ENCODE results near the gene RNF38.

RNF38 gene

GRCh38 chr9:36345103-36345846 lies 54.8 kb downstream of the RNF38 start:
- no peak for ATAC-seq
- no peak for TF ChIP-seq ISL1 (CRISPR knock-in tag; IDR thresholded peaks at IDR 0.05)
- TF ChIP-seq GLIS3 (CRISPR knock-in tag; IDR thresholded peaks at IDR 0.05): no peak
- no peak for TF ChIP-seq CSDC2 (CRISPR knock-in tag; IDR thresholded peaks at IDR 0.05)
- no peak for TF ChIP-seq PPARA (CRISPR knock-in tag; IDR thresholded peaks at IDR 0.05; ENCODE audit: borderline replicate concordance)
- TF ChIP-seq ZFP3 (CRISPR knock-in tag; IDR thresholded peaks at IDR 0.05): no peak
- no peak for TF ChIP-seq ARNTL (CRISPR knock-in tag; IDR thresholded peaks at IDR 0.05; ENCODE audit: borderline replicate concordance, low read depth)
- TF ChIP-seq ZNF8 (CRISPR knock-in tag; IDR thresholded peaks at IDR 0.05): no peak
- TF ChIP-seq RARB (CRISPR knock-in tag; IDR thresholded peaks at IDR 0.05): no peak
- TF ChIP-seq, protein P1, sequence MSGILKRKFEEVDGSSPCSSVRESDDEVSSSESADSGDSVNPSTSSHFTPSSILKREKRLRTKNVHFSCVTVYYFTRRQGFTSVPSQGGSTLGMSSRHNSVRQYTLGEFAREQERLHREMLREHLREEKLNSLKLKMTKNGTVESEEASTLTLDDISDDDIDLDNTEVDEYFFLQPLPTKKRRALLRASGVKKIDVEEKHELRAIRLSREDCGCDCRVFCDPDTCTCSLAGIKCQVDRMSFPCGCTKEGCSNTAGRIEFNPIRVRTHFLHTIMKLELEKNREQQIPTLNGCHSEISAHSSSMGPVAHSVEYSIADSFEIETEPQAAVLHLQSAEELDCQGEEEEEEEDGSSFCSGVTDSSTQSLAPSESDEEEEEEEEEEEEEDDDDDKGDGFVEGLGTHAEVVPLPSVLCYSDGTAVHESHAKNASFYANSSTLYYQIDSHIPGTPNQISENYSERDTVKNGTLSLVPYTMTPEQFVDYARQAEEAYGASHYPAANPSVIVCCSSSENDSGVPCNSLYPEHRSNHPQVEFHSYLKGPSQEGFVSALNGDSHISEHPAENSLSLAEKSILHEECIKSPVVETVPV (CRISPR knock-in tag; IDR thresholded peaks at IDR 0.05): no peak
- TF ChIP-seq SNAI2 (CRISPR knock-in tag; IDR thresholded peaks at IDR 0.05): no peak

GRCh38 chr9:36341936-36342577 lies 58.0 kb downstream of the RNF38 start:
- ATAC-seq: no peak
- TF ChIP-seq CSDC2 (CRISPR knock-in tag; IDR thresholded peaks at IDR 0.05): no peak
- TF ChIP-seq GLIS3 (CRISPR knock-in tag; IDR thresholded peaks at IDR 0.05): no peak
- TF ChIP-seq OSR1 (CRISPR knock-in tag; IDR thresholded peaks at IDR 0.05): no peak
- TF ChIP-seq ZFP30 (CRISPR knock-in tag; IDR thresholded peaks at IDR 0.05): no peak
- no peak for TF ChIP-seq CREB5 (CRISPR knock-in tag; IDR thresholded peaks at IDR 0.05; ENCODE audit: low read depth)
- TF ChIP-seq SNAI2 (CRISPR knock-in tag; IDR thresholded peaks at IDR 0.05): no peak
- TF ChIP-seq POU6F1 (CRISPR knock-in tag; IDR thresholded peaks at IDR 0.05; ENCODE audit: borderline replicate concordance, low read depth): no peak
- TF ChIP-seq PATZ1 (CRISPR knock-in tag; IDR thresholded peaks at IDR 0.05; ENCODE audit: borderline replicate concordance): no peak
- TF ChIP-seq ZNF8 (CRISPR knock-in tag; IDR thresholded peaks at IDR 0.05): no peak
- no peak for TF ChIP-seq TOX (CRISPR knock-in tag; IDR thresholded peaks at IDR 0.05; ENCODE audit: borderline replicate concordance)
- no peak for TF ChIP-seq PPARA (CRISPR knock-in tag; IDR thresholded peaks at IDR 0.05; ENCODE audit: borderline replicate concordance)
- TF ChIP-seq ZNF70 (CRISPR knock-in tag; IDR thresholded peaks at IDR 0.05): no peak
- TF ChIP-seq ZFP3 (CRISPR knock-in tag; IDR thresholded peaks at IDR 0.05): no peak
- TF ChIP-seq ZNF565 (CRISPR knock-in tag; conservative IDR thresholded peaks at IDR 0.05; ENCODE audit: low read depth): no peak

DNA sequence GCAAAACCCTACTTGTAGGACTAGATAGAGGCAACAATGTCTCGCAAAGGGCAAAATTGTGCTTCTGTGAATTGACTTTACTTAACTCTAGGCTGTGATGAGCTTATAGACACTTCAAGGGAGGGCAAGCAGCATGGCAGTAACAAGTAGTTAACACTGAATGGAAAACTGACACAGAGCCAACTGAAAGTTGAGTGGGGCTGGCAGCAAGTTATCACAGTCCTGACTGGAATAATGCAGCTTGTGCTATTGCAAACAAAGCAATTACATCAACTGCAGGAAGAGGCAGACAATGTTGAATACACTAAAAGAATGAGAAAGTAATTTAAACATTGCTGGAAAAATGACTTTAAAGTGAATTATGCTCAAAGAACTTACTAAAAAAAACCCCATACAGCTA lies 62.2 kb downstream of the RNF38 start:
- ATAC-seq: no peak
- no peak for TF ChIP-seq CREB5 (CRISPR knock-in tag; IDR thresholded peaks at IDR 0.05; ENCODE audit: low read depth)
- TF ChIP-seq ZNF70 (CRISPR knock-in tag; IDR thresholded peaks at IDR 0.05): no peak
- no peak for TF ChIP-seq BACH2 (CRISPR knock-in tag; IDR thresholded peaks at IDR 0.05; ENCODE audit: borderline replicate concordance)
- TF ChIP-seq GLIS3 (CRISPR knock-in tag; IDR thresholded peaks at IDR 0.05): no peak
- no peak for TF ChIP-seq TOX (CRISPR knock-in tag; IDR thresholded peaks at IDR 0.05; ENCODE audit: borderline replicate concordance)
- no peak for TF ChIP-seq ZFP3 (CRISPR knock-in tag; IDR thresholded peaks at IDR 0.05)
- no peak for TF ChIP-seq PPARA (CRISPR knock-in tag; IDR thresholded peaks at IDR 0.05; ENCODE audit: borderline replicate concordance)
- TF ChIP-seq ZFP30 (CRISPR knock-in tag; IDR thresholded peaks at IDR 0.05): no peak
- no peak for TF ChIP-seq ZNF8 (CRISPR knock-in tag; IDR thresholded peaks at IDR 0.05)
- TF ChIP-seq TCF4 (CRISPR knock-in tag; IDR thresholded peaks at IDR 0.05; ENCODE audit: borderline replicate concordance): no peak
- no peak for TF ChIP-seq ARNTL (CRISPR knock-in tag; IDR thresholded peaks at IDR 0.05; ENCODE audit: borderline replicate concordance, low read depth)

Data from SK-N-SH treated with all-trans-retinoic acid at 6 μM for 48 hours (cell line).